GM13977 (cell line): ENCODE measurements around the gene LCE3B.

Source experiments
- DNase-seq: peaks from one replicate; pipeline ENCODE4 v3.0.0; 2012; ENCODE audit warnings: low spot score
- in situ Hi-C: fragments of 300-500 bp; cut with MboI; formaldehyde crosslinking; loops from one replicate; pipeline ENCODE4 v1.12.0; 2022; ENCODE audit warnings: low sequenced_read_pairs, low pct_unique_long_range_greater_than_20kb, mixed read lengths, inconsistent platforms; ENCODE audit not compliant: unreplicated experiment
- TF ChIP-seq, protein P1 (sequence below): IDR thresholded peaks from 2 replicates; pipeline ENCODE4 v1.5.1; 2012; ENCODE audit warnings: mild to moderate bottlenecking, control low read depth; ENCODE audit not compliant: insufficient read depth; ENCODE audit errors: extremely low read depth, missing control alignments

The LCE3B gene

DNA sequence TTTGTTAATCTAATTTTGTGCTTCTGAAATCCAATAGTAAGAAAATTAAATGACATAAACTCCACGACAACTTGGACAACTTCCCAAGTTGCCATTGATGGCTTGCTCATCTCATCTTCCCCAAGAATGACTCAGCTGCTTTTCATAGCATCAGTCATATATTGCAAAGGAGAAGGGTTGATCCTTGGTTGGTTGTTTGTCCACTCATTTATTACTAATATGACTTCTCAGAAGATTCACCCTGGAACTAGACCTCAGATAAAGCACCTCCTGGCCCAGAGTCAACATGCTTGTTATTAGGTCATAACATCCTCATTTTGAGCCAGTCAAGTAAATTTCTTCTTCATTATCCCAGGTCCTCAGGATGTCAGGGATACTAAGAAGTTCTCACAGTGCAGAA lies 31.0 kb upstream of the LCE3B start:
- TF ChIP-seq, protein P1, sequence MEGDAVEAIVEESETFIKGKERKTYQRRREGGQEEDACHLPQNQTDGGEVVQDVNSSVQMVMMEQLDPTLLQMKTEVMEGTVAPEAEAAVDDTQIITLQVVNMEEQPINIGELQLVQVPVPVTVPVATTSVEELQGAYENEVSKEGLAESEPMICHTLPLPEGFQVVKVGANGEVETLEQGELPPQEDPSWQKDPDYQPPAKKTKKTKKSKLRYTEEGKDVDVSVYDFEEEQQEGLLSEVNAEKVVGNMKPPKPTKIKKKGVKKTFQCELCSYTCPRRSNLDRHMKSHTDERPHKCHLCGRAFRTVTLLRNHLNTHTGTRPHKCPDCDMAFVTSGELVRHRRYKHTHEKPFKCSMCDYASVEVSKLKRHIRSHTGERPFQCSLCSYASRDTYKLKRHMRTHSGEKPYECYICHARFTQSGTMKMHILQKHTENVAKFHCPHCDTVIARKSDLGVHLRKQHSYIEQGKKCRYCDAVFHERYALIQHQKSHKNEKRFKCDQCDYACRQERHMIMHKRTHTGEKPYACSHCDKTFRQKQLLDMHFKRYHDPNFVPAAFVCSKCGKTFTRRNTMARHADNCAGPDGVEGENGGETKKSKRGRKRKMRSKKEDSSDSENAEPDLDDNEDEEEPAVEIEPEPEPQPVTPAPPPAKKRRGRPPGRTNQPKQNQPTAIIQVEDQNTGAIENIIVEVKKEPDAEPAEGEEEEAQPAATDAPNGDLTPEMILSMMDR, result no peak
- in situ Hi-C loops, result no loop called here
- no peak for DNase-seq

DNA sequence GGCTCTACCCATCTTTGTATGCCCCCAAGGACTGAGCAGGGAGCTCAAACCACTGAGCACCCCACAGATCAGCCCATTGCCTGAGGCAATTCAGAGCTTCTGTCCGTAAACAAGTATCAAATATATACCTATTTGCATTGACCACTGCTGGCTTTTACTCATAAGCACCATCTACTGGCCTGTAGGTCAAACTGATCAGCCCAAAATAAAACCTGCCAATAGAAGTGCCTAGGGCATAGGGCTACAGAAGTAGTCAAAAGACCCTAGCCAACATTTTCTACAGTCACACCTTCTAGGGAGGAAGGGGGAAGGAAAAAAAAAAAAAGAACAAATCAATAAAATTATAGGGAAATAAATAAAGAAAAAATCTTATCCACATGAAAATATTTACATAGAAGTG lies 28.0 kb upstream of the LCE3B start:
- in situ Hi-C loops, result no loop called here
- TF ChIP-seq, protein P1, result peak; percentile 9

DNA sequence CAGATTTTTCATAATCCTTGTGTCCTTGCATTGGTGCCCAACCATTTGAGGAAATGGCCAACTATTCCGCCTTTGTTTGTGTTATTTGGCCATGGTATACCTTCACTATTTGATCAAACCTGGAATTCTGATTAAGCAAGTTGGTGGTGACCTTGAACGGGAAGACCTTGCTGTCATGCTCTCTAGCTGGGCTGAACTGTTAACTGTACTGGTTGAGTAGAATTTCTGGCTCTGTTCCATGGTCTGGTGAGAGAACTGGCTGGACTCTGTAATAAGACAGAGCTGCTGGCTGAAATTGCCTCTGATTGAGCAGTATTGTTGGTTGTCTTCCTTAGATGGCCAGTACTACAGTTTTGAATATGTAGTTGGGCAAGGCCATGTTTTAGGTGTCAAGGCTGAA lies 16.6 kb upstream of the LCE3B start:
- in situ Hi-C loops, result no loop called here
- DNase-seq, result no peak
- TF ChIP-seq, protein P1, result no peak

More for the DNA sequence above, 28.0 kb upstream of the LCE3B start:
- DNase-seq, result no peak

DNA sequence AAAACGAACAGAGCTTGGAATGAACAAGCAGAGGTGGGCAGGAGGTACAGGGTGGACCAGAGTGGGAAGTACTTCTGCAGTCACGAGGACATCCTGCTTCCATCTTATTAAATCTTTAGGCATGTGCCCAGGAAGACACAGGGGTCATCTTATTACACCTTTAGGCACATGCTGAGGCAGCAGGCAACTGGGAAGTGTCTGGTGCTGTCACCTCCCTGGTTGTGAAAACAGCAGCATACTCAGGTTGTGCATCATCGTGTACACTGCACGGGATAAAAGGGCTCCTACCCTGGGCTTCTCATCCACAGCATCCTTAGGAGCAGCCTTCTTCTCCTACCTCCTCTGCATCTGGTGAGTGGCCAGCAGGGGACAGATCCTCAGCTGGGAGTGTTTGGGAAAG lies 13.7 kb upstream of the LCE3B start, which contains the start of gene LCE3C:
Gene LCE3C (plus strand): TSS at position 301 of the 400 bp plus-strand sequence. CDS start 498 bp downstream, outside the sequence.
- TF ChIP-seq, protein P1, result no peak
- no peak for DNase-seq
- in situ Hi-C loops, result no loop called here

DNA sequence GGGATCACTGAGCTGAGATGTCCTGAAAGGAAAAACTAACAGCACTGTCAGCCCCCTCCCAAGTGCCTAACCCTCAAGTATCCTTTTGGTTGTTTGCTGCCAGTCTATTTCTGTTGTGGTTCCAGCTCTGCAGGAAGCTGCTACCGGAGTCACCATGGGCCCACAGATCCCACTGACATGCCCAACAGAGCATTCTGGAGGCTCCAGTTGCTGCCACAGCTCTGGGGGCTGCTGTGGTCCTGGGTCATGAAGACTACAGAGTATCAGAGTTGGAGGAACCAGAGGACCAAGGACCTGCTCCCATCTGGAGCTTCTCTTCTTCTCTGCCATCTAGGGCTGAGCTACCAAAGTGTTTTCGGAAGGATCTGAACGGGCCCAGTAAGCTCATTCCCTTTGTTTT lies 8.4 kb downstream of the LCE3B start:
- no peak for DNase-seq
- in situ Hi-C loops, result no loop called here
- TF ChIP-seq, protein P1, result no peak

DNA sequence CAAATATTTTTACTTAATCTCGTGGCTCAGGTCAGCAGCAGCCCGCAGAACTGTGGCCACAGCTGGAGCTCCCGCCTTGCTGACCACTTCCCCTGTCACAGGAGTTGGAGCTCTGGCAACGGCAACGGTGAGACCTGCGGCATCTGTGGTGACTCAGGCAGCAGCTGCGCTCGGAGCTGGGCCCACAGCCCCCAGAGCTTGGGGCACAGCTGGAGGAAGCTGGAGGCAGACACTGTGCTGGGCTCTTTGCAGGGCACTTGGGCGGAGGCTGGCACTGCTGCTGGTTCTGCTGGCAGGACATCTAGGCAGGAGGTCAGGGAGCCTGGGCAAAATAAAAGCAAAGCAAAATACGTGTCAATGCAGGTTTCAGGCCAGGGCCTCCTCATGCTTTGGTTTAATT lies 9.2 kb downstream of the LCE3B start, which contains the start of gene LCE3A:
Gene LCE3A (minus strand): TSS at position 301 of the 400 bp plus-strand sequence. CDS start 0 bp downstream, at position 301.
- TF ChIP-seq, protein P1, result no peak
- no peak for DNase-seq
- in situ Hi-C loops, result no loop called here
